ENCODE measurements around the gene UNC13B.

Gene UNC13B

GRCh38 chr9:35432076-35432475, 270.3 kb downstream of the UNC13B start:
- no peak for DNase-seq (ENCODE audit: low spot score)

GRCh38 chr9:35436933-35437332, 275.1 kb downstream of the UNC13B start:
- DNase-seq (ENCODE audit: low spot score): no peak

GRCh38 chr9:35446012-35446411, 284.2 kb downstream of the UNC13B start:
- no peak for DNase-seq (ENCODE audit: low spot score)

- DNase-seq (ENCODE audit: low spot score): no peak
These were observed 286.7 kb downstream of the UNC13B start for GRCh38 chr9:35448496-35448895.

- DNase-seq (ENCODE audit: low spot score): no peak
These were observed 290.7 kb downstream of the UNC13B start for GRCh38 chr9:35452481-35452880.

- no peak for DNase-seq (ENCODE audit: low spot score)
These were observed 292.0 kb downstream of the UNC13B start for GRCh38 chr9:35453786-35454185.

All from germinal center (tissue), 1 donor.